Naive thymus-derived CD8-positive, alpha-beta T cell (primary cell): ENCODE data around the gene GNB4. TPM values are rescaled to one million over a fixed set of nuclear protein-coding genes. Genes with fewer than 3 reads are reported as not detected.

Experiments
- ATAC-seq, 2 donors: fragments of 150-1000 bp; cut with Tn5 transposase in 1 of 2; sonication (Bioruptor Pico), chemical (Tn5 transposase) in 1 of 2; 1 replicate in 1 of 2; 2 replicates in 1 of 2; pipeline ENCODE4 v1.10.0; 2021; ENCODE audit warnings: mild to moderate bottlenecking in 2 of 2, moderate library complexity in 2 of 2
- POLR2A ChIA-PET: fragments of 350-600 bp; sonication (Branson Sonifier 250); formaldehyde crosslinking; loops from one replicate; lab custom pipeline; 2021; ENCODE audit warnings: antibody characterized with exemption; lab: Charles Lee
- DNase-seq, 10 donors: peaks; one replicate each; pipeline versions ENCODE4 v3.0.0 to v3.0.0-alpha.2; 2020 to 2022
- H3K27ac Mint-ChIP-seq, 10 donors: one replicate each; pipeline ENCODE4 v1.8.0; 2020 to 2022; ENCODE audit warnings: mild to moderate bottlenecking in 10 of 10, mixed read lengths in 10 of 10, moderate library complexity in 4 of 10, inconsistent platforms in 1 of 10
- H3K27me3 Mint-ChIP-seq, 5 donors: one replicate each; pipeline ENCODE4 v1.8.0; 2021 to 2022; ENCODE audit warnings: mixed read lengths in 5 of 5
- H3K36me3 Mint-ChIP-seq, 3 donors: one replicate each; pipeline ENCODE4 v1.8.0; 2020 to 2022; ENCODE audit warnings: mixed read lengths in 3 of 3, mild to moderate bottlenecking in 2 of 3, inconsistent platforms in 1 of 3
- H3K4me1 Mint-ChIP-seq, 4 donors: one replicate each; pipeline ENCODE4 v1.8.0; 2021 to 2022; ENCODE audit warnings: mixed read lengths in 4 of 4
- H3K4me3 Mint-ChIP-seq, 10 donors: one replicate each; pipeline ENCODE4 v1.8.0; 2020 to 2022; ENCODE audit warnings: mild to moderate bottlenecking in 10 of 10, mixed read lengths in 10 of 10, moderate library complexity in 6 of 10, inconsistent platforms in 1 of 10
- H3K9me3 Mint-ChIP-seq, 9 donors: one replicate each; pipeline ENCODE4 v1.8.0; 2020 to 2022; ENCODE audit warnings: mixed read lengths in 9 of 9, mild to moderate bottlenecking in 3 of 9, inconsistent platforms in 1 of 9, moderate library complexity in 1 of 9
- polyA plus RNA-seq, 3 donors: library from polyadenylated mRNA; unstranded; fragments of 300-500 nt; fragmentation: Illumina TruSeq; gene quantifications; one replicate each; pipeline ENCODE4 v1.2.3, GENCODE V29; 2021
- total RNA-seq, 8 experiments: library from RNA in 2 of 8; stranded (reverse) in 2 of 8; gene quantifications; one replicate each; pipeline ENCODE4 v1.2.3 and lab custom pipeline; 2021 to 2026

GNB4 gene
- total and polyA plus RNA-seq, 5 experiments from 2014 or later, result 0.05 to 1.3 (median 0.65) TPM; not detected in 1

GRCh38 chr3:179432021-179432420 lies 19.2 kb downstream of the GNB4 start:
- H3K9me3 Mint-ChIP-seq, result no peaks in the 10 kb centered on the region
- peak overlapping the region in 1 of 10 donors; percentile 66 for H3K27ac Mint-ChIP-seq
- peak in 1 of 2 donors; percentile 20 for ATAC-seq
- peaks cover 0 to 45% (median 0%) of the 10 kb centered on the region in 4 donors for H3K4me1 Mint-ChIP-seq
- peak overlapping the region in 1 of 10 donors; percentile 11 for H3K4me3 Mint-ChIP-seq
- no peak for DNase-seq
- peaks cover 0 to 12% (median 2%) of the 10 kb centered on the region in 5 donors for H3K27me3 Mint-ChIP-seq
- POLR2A ChIA-PET, result no interaction called here
- no peaks in the 10 kb centered on the region for H3K36me3 Mint-ChIP-seq

- Mint-ChIP-seq H3K4me3 (no peak overlapping the region), H3K27me3 (peaks cover 0 to 12% (median 2%) of the 10 kb centered on the region in 5 donors), H3K4me1 (peaks cover 0 to 36% (median 0%) of the 10 kb centered on the region in 4 donors), H3K9me3 (no peaks in the 10 kb centered on the region), H3K27ac (peak overlapping the region in 1 of 10 donors; percentile 37), H3K36me3 (no peaks in the 10 kb centered on the region)
- ATAC-seq, result no peak
- no peak for DNase-seq
- POLR2A ChIA-PET, result interaction anchor here (0.7 kb wide), 1 partner anchor 63 kb away, joined by 3 read pairs; no protein-coding TSS in a partner anchor
Measured at GRCh38 chr3:179430277-179430870, 20.9 kb downstream of the GNB4 start.

GRCh38 chr3:179428876-179429548 lies 22.3 kb downstream of the GNB4 start:
- Mint-ChIP-seq H3K36me3 (no peaks in the 10 kb centered on the region), H3K9me3 (no peaks in the 10 kb centered on the region), H3K4me1 (peaks cover 0 to 31% (median 0%) of the 10 kb centered on the region in 4 donors), H3K4me3 (no peak overlapping the region), H3K27me3 (peaks cover 0 to 17% (median 2%) of the 10 kb centered on the region in 5 donors), H3K27ac (no peak overlapping the region)
- no peak for DNase-seq
- POLR2A ChIA-PET, result no interaction called here
- ATAC-seq, result no peak

GRCh38 chr3:179425075-179425474 lies 26.2 kb downstream of the GNB4 start:
- Mint-ChIP-seq H3K36me3 (no peaks in the 10 kb centered on the region), H3K4me3 (no peak overlapping the region), H3K9me3 (no peaks in the 10 kb centered on the region), H3K27me3 (peaks cover 0 to 11% (median 2%) of the 10 kb centered on the region in 5 donors), H3K27ac (peak overlapping the region in 2 of 10 donors; percentile 1 to 77), H3K4me1 (no peaks in the 10 kb centered on the region)
- ATAC-seq (no peak), DNase-seq (no peak)
- POLR2A ChIA-PET, result no interaction called here

- POLR2A ChIA-PET, result no interaction called here
- peaks cover 0 to 5% (median 0%) of the 10 kb centered on the region in 5 donors for H3K27me3 Mint-ChIP-seq
- no peaks in the 10 kb centered on the region for H3K36me3 Mint-ChIP-seq
- DNase-seq (no peak), ATAC-seq (no peak)
- H3K4me1 Mint-ChIP-seq, result no peaks in the 10 kb centered on the region
- no peak overlapping the region for H3K4me3 Mint-ChIP-seq
- no peaks in the 10 kb centered on the region for H3K9me3 Mint-ChIP-seq
- H3K27ac Mint-ChIP-seq, result no peak overlapping the region
Measured at GRCh38 chr3:179421500-179421899, 29.8 kb downstream of the GNB4 start.

GRCh38 chr3:179418610-179419009 lies 32.7 kb downstream of the GNB4 start:
- no peak for ATAC-seq
- DNase-seq, result no peak
- H3K4me3 Mint-ChIP-seq, result no peak overlapping the region
- no peaks in the 10 kb centered on the region for H3K9me3 Mint-ChIP-seq
- H3K27ac Mint-ChIP-seq, result no peak overlapping the region
- H3K36me3 Mint-ChIP-seq, result no peaks in the 10 kb centered on the region
- no peaks in the 10 kb centered on the region for H3K4me1 Mint-ChIP-seq
- POLR2A ChIA-PET, result no interaction called here
- no peaks in the 10 kb centered on the region for H3K27me3 Mint-ChIP-seq

- H3K4me1 Mint-ChIP-seq, result no peaks in the 10 kb centered on the region
- POLR2A ChIA-PET, result no interaction called here
Measured at GRCh38 chr3:179416681-179417080, 34.6 kb downstream of the GNB4 start.

GRCh38 chr3:179415377-179415776 lies 35.9 kb downstream of the GNB4 start:
- no peaks in the 10 kb centered on the region for H3K27me3 Mint-ChIP-seq
- H3K36me3 Mint-ChIP-seq, result no peaks in the 10 kb centered on the region
- POLR2A ChIA-PET, result no interaction called here
- no peak overlapping the region for H3K27ac Mint-ChIP-seq
- no peak for ATAC-seq
- H3K4me3 Mint-ChIP-seq, result no peak overlapping the region
- DNase-seq, result no peak
- no peaks in the 10 kb centered on the region for H3K4me1 Mint-ChIP-seq
- H3K9me3 Mint-ChIP-seq, result no peaks in the 10 kb centered on the region

More at GRCh38 chr3:179416681-179417080, 34.6 kb downstream of the GNB4 start:
- H3K4me3 Mint-ChIP-seq, result no peak overlapping the region
- no peak overlapping the region for H3K27ac Mint-ChIP-seq
- ATAC-seq (no peak), DNase-seq (no peak)
- H3K27me3 Mint-ChIP-seq, result no peaks in the 10 kb centered on the region
- H3K9me3 Mint-ChIP-seq, result no peaks in the 10 kb centered on the region
- H3K36me3 Mint-ChIP-seq, result no peaks in the 10 kb centered on the region

- no peak overlapping the region for H3K27ac Mint-ChIP-seq
- no peak overlapping the region for H3K4me3 Mint-ChIP-seq
- H3K9me3 Mint-ChIP-seq, result no peaks in the 10 kb centered on the region
- no peaks in the 10 kb centered on the region for H3K4me1 Mint-ChIP-seq
- DNase-seq, result no peak
- POLR2A ChIA-PET, result no interaction called here
- no peaks in the 10 kb centered on the region for H3K27me3 Mint-ChIP-seq
- ATAC-seq, result no peak
- no peaks in the 10 kb centered on the region for H3K36me3 Mint-ChIP-seq
Measured at GRCh38 chr3:179414804-179415203, 36.5 kb downstream of the GNB4 start.

- no peaks in the 10 kb centered on the region for H3K9me3 Mint-ChIP-seq
- no peak for DNase-seq
- H3K36me3 Mint-ChIP-seq, result no peaks in the 10 kb centered on the region
- no peak overlapping the region for H3K27ac Mint-ChIP-seq
- no peaks in the 10 kb centered on the region for H3K4me1 Mint-ChIP-seq
- ATAC-seq, result no peak
- POLR2A ChIA-PET, result no interaction called here
- H3K27me3 Mint-ChIP-seq, result peaks cover 0 to 1% (median 0%) of the 10 kb centered on the region in 5 donors
- H3K4me3 Mint-ChIP-seq, result no peak overlapping the region
Measured at GRCh38 chr3:179410999-179411398, 40.3 kb downstream of the GNB4 start.

GRCh38 chr3:179410331-179410730 lies 40.9 kb downstream of the GNB4 start:
- no peak overlapping the region for H3K27ac Mint-ChIP-seq
- no peak for DNase-seq
- POLR2A ChIA-PET, result no interaction called here
- no peak for ATAC-seq
- H3K4me1 Mint-ChIP-seq, result no peaks in the 10 kb centered on the region
- no peak overlapping the region for H3K4me3 Mint-ChIP-seq
- no peaks in the 10 kb centered on the region for H3K36me3 Mint-ChIP-seq
- no peaks in the 10 kb centered on the region for H3K9me3 Mint-ChIP-seq
- H3K27me3 Mint-ChIP-seq, result peaks cover 0 to 1% (median 0%) of the 10 kb centered on the region in 5 donors

- Mint-ChIP-seq H3K27me3 (no peaks in the 10 kb centered on the region), H3K4me3 (no peak overlapping the region), H3K9me3 (no peaks in the 10 kb centered on the region), H3K36me3 (peaks cover 0 to 11% (median 7%) of the 10 kb centered on the region in 3 donors), H3K27ac (no peak overlapping the region), H3K4me1 (no peaks in the 10 kb centered on the region)
- POLR2A ChIA-PET, result no interaction called here
- ATAC-seq (no peak), DNase-seq (no peak)
Measured at GRCh38 chr3:179404307-179404706, 47.0 kb downstream of the GNB4 start.

GRCh38 chr3:179402963-179403362 lies 48.3 kb downstream of the GNB4 start:
- no peak for DNase-seq
- H3K27ac Mint-ChIP-seq, result peak overlapping the region in 1 of 10 donors; percentile 33
- POLR2A ChIA-PET, result no interaction called here

More at GRCh38 chr3:179402963-179403362, 48.3 kb downstream of the GNB4 start:
- no peaks in the 10 kb centered on the region for H3K27me3 Mint-ChIP-seq
- no peak for ATAC-seq
- H3K4me3 Mint-ChIP-seq, result no peak overlapping the region
- no peaks in the 10 kb centered on the region for H3K9me3 Mint-ChIP-seq
- peaks cover 0 to 16% (median 8%) of the 10 kb centered on the region in 3 donors for H3K36me3 Mint-ChIP-seq
- no peaks in the 10 kb centered on the region for H3K4me1 Mint-ChIP-seq
